ENCODE data around the gene SMARCD2. TPM values are rescaled to one million over a fixed set of nuclear protein-coding genes. Genes with fewer than 3 reads are reported as not detected.

SMARCD2 gene
- total and polyA plus RNA-seq, 2 of the 13 experiments (the other 11 are each of a cell fraction or from before 2014, with no cell fraction given): 122 to 150 TPM

- TF ChIP-seq DDIT3 (CRISPR knock-in tag; IDR thresholded peaks at IDR 0.05) (no peak), MIER2 (CRISPR knock-in tag; IDR thresholded peaks at IDR 0.05) (peak; percentile 45; the same call in 1 of the 2 replicates), ZNF878 (CRISPR knock-in tag; IDR thresholded peaks at IDR 0.05) (no peak), SUZ12 (IDR thresholded peaks at IDR 0.05; ENCODE audit: low read depth, low read length) (no peak), CTCF (CRISPR knock-in tag; IDR thresholded peaks at IDR 0.05) (peak; percentile 91), ZNF510 (CRISPR knock-in tag; IDR thresholded peaks at IDR 0.05; ENCODE audit: low read depth) (peak; percentile 88; the same call in 1 of the 2 replicates), ZNF224 (CRISPR knock-in tag; IDR thresholded peaks at IDR 0.05) (no peak; the same call in 1 of the 2 replicates), MZF1 (CRISPR knock-in tag; IDR thresholded peaks at IDR 0.05; ENCODE audit: borderline replicate concordance) (peak; percentile 92; the same call in 1 of the 2 replicates), SOX5 (CRISPR knock-in tag; IDR thresholded peaks at IDR 0.05; ENCODE audit: borderline replicate concordance) (peak; percentile 19; the same call in 1 of the 2 replicates), TIGD3 (CRISPR knock-in tag; IDR thresholded peaks at IDR 0.05; ENCODE audit: borderline replicate concordance) (0 out of 2 replicates have a peak, but pooled peaks have one; percentile 15), ZNF572 (CRISPR knock-in tag; IDR thresholded peaks at IDR 0.05) (peak; percentile 96), ZNF546 (CRISPR knock-in tag; conservative IDR thresholded peaks at IDR 0.05) (peak; percentile 73; the same call in 1 of the 2 replicates), HOXA5 (CRISPR knock-in tag; IDR thresholded peaks at IDR 0.05) (peak; percentile 77), MTA3 (CRISPR knock-in tag; IDR thresholded peaks at IDR 0.05) (no peak), BCLAF1 (IDR thresholded peaks at IDR 0.05) (no peak), ONECUT2 (CRISPR knock-in tag; IDR thresholded peaks at IDR 0.05) (no peak), PHF20 (CRISPR knock-in tag; IDR thresholded peaks at IDR 0.05) (peak; percentile 92), CBX1 (IDR thresholded peaks at IDR 0.05; ENCODE audit: low read depth) (no peak), ARNT (IDR thresholded peaks at IDR 0.05) (no peak), ZBTB4 (CRISPR knock-in tag; IDR thresholded peaks at IDR 0.05; ENCODE audit: borderline replicate concordance) (peak; percentile 48; the same call in 1 of the 2 replicates), ZSCAN12 (CRISPR knock-in tag; IDR thresholded peaks at IDR 0.05) (no peak)
Measured at GRCh38 chr17:63827002-63827800, 15.3 kb downstream of the SMARCD2 start, which contains the start of the genes FTSJ3 and PSMC5 (continued).
